SHP77 (cell line): Measurements from ENCODE around the gene HSPA12A.

Experiments used
- DNase-seq, 2 experiments: peaks; one replicate each; lab custom pipeline; 2025; lab: John Stamatoyannopoulos, UW

Gene HSPA12A, protein sequence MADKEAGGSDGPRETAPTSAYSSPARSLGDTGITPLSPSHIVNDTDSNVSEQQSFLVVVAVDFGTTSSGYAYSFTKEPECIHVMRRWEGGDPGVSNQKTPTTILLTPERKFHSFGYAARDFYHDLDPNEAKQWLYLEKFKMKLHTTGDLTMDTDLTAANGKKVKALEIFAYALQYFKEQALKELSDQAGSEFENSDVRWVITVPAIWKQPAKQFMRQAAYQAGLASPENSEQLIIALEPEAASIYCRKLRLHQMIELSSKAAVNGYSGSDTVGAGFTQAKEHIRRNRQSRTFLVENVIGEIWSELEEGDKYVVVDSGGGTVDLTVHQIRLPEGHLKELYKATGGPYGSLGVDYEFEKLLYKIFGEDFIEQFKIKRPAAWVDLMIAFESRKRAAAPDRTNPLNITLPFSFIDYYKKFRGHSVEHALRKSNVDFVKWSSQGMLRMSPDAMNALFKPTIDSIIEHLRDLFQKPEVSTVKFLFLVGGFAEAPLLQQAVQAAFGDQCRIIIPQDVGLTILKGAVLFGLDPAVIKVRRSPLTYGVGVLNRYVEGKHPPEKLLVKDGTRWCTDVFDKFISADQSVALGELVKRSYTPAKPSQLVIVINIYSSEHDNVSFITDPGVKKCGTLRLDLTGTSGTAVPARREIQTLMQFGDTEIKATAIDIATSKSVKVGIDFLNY

GRCh38 chr10:116742367-116743265 is at the start of gene HSPA12A:
Gene HSPA12A, minus strand, starts transcription at chr10:116742566. Its CDS starts 97 bp downstream, at chr10:116742469.
- DNase-seq = no peak

GRCh38 chr10:116791241-116791640 is 48.9 kb upstream of the HSPA12A start:
- DNase-seq = no peak

DNA sequence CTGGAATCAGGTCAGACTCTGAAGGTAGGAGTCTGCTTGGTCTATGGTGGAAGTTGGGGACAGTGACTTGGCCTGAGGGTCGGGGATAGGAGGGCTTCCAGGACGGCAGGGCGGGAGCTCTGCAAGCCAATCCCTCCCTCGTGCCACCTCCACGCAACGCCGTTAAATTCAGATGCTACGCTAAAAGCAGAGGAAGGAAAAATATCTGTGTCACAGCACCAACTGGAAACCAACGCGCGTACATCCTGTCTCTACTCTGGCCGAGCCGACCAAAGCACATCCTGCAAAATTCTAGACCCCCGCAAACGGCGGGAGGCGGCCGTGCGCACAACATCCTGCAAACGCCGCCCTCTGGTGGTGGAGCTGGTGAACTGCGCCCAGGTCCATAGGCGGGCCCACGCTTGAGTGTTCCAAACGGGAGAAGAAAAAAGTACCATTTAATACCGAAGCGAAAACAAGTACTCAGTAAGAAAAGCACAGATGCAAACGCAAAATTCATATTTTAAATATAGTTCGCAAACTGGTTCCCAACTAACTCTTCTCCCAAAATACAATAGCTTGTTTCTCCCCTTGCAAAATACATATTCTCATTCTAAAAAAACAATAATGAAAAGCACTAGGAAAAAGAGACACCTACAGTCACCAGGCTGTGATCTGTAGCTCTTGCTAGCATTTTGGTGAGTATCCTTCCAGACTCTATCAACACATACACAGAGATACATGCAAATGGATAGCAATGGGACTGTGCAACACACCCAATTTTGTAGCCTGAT is 45.7 kb upstream of the HSPA12A start:
- peak; percentile 8 to 49 for DNase-seq

GRCh38 chr10:116787053-116787659 is 44.8 kb upstream of the HSPA12A start:
- no peak for DNase-seq

DNA sequence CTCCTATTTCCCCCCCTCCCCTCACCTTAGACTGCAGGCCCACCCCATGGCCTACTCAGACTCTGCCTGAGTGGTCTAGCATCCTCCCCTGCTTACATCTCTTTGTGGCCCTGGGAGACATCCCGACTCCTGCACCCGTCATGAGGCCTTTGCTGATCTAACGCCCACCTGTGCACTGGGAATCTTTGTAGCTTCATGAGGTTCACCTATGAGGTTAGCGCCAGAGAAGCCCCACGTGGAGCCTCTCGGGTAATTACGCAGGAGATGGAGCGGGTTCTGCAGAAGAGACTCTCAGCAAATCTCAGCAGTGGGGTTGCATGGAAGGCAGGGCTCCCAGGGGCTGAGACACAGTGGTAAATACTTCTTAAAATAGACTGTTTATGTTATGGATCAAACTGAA is 43.5 kb upstream of the HSPA12A start:
- no peak for DNase-seq

- no peak for DNase-seq
These were observed 42.9 kb upstream of the HSPA12A start for GRCh38 chr10:116785282-116785681.

DNA sequence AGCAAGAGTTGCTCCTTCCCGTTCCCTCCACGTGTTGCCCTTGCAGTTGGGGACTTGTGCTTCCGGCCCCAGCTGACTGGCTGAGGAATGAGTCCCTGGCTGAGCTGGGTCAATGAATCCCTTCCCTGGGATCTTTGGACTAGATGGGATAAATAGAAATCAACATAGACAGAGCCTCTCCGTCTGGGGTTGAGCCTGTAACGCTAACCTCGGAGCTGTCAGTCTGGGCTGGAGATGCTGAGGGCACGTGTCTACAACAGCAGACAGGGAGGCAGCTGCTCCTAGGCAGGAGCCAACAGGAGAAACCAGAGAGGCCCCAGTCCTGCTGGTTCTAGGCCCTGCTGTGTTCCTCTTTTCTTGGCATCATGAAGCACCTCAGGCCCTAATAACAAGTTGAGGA is 42.3 kb upstream of the HSPA12A start:
- no peak for DNase-seq

DNA sequence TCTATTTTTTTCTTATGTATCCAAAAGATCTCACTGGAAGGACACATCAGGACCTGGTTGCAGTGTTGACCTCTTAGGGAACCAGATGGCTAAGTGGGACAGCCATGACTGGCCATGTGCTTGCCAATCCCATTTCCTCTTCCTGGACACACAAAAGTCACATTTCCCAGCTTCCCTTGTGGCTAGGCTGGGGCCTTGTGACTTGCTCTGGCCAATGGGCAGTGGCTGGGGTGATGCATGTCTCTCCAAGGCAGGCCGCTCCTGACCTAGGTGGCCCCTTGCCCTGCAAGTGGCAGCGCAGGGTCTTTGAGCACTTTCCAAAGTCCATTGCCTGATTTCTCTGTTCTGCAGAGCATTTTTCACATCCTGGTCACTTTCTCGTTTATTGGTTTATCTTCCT is 41.7 kb upstream of the HSPA12A start:
- DNase-seq = no peak

- no peak for DNase-seq
These were observed 40.8 kb upstream of the HSPA12A start for GRCh38 chr10:116783011-116783655.

GRCh38 chr10:116781370-116781884 is 39.1 kb upstream of the HSPA12A start:
- no peak for DNase-seq

DNA sequence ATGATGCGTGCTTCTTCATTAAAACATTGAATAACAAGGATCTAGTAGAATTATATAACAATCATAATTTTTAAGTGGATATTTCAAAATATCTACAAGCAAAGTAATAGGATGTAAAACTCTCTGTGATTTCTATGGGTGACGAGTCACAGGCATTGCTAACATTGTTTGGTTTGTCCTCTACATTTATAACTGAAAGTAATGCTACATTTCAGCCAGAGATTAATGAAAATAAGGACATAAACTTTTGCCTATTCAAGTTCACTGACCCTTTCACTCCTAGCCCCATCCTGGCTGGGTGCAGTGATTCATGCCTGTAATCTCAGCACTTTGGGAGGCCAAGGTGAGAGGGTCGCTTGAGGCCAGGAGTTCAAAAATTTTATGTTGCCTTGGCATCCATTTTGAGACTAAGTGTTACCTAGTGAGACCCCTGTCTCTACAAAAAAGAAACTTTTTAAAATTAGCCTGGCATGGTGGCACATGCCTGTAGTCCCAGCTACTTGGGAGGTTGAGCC is 38.4 kb upstream of the HSPA12A start:
- no peak for DNase-seq

GRCh38 chr10:116779076-116779687 is 36.8 kb upstream of the HSPA12A start:
- DNase-seq = no peak

GRCh38 chr10:116777006-116777405 is 34.6 kb upstream of the HSPA12A start:
- DNase-seq = no peak

GRCh38 chr10:116775488-116776400 is 33.4 kb upstream of the HSPA12A start:
- DNase-seq = no peak

DNA sequence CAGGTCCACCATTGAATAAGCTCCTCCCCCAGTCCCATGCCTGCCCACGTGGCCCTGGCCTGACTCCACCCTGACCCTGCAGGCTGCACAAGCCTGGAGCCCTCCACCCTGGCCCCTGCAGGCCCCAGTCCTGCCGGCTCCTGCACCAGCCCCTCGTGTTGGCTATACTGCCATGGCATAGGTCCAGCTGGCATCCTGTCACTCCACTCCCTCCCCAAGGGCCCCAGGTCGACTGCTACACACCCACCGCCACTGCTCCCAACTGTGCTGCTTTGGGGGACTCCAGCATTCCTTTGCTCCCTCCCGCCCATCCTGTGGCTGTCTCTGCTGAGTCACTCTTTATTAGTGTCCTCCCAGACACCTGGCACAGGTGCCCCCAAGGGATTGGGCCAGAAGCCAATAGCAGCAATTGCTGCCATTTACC is 32.4 kb upstream of the HSPA12A start:
- DNase-seq = no peak

GRCh38 chr10:116772909-116773705 is 30.7 kb upstream of the HSPA12A start:
- no peak for DNase-seq

- no peak for DNase-seq
These were observed 29.7 kb upstream of the HSPA12A start for GRCh38 chr10:116771959-116772585.
